Activated CD8-positive, alpha-beta T cell treated with anti-CD3 and anti-CD28 coated beads, Interleukin-2, amount 10 ng/mL, durations not matched to agents 7 days and 5 days (primary cell): Measurements from ENCODE around the gene CARMIL3. TPM values are rescaled to one million over a fixed set of nuclear protein-coding genes. Genes with fewer than 3 reads are reported as not detected.

ENCODE experiments used
- total RNA-seq, 2 experiments: library from RNA; stranded (reverse); gene quantifications; one replicate each; pipeline ENCODE4 v1.2.3, GENCODE V29; 2021

The CARMIL3 gene
- total RNA-seq, 2 experiments from 2014 or later, result 0.86 to 0.95 TPM

Other genes starting within 250 kb of the CARMIL3 start
- gene DHRS4, start 98.2 kb upstream of the CARMIL3 start, total RNA-seq, result 10 to 100 TPM; 18.3 to 19.4 TPM
- gene DHRS4L2, start 63.1 kb upstream of the CARMIL3 start, total RNA-seq, result 10 to 100 TPM; 17.7 to 19.1 TPM
- gene CPNE6, start 19.6 kb downstream of the CARMIL3 start, total RNA-seq, result under 1 TPM in 1 of 2 experiments, not detected in 1; 0.10 TPM
- gene PCK2, start 42.3 kb downstream of the CARMIL3 start, total RNA-seq, result 10 to 100 TPM; 49.6 to 54.9 TPM
- gene DCAF11, start 62.8 kb downstream of the CARMIL3 start, total RNA-seq, result 100 to 1,000 TPM; 101 to 107 TPM
- gene NRL, start 62.9 kb downstream of the CARMIL3 start, total RNA-seq, result 1 to 10 TPM; 2.8 to 3.4 TPM
- gene FITM1, start 78.7 kb downstream of the CARMIL3 start, total RNA-seq, result 1 to 10 TPM; 1.4 to 2.1 TPM
- gene PSME1, start 84.2 kb downstream of the CARMIL3 start, total RNA-seq, result 100 to 1,000 TPM; 516 to 530 TPM
- 10 to 100 TPM; 49.9 to 53.2 TPM for gene EMC9, start 89.6 kb downstream of the CARMIL3 start, total RNA-seq
- gene PSME2, start 94.6 kb downstream of the CARMIL3 start, total RNA-seq, result 100 to 1,000 TPM; 635 to 636 TPM
- gene RNF31, start 95.5 kb downstream of the CARMIL3 start, total RNA-seq, result 100 to 1,000 TPM; 123 to 142 TPM
- 100 to 1,000 TPM; 221 to 242 TPM for gene IRF9, start 109.3 kb downstream of the CARMIL3 start, total RNA-seq
- 10 to 100 TPM; 54.5 to 58.6 TPM for gene REC8, start 120.1 kb downstream of the CARMIL3 start, total RNA-seq
- 10 to 100 TPM; 56.3 to 60.1 TPM for gene IPO4, start 136.8 kb downstream of the CARMIL3 start, total RNA-seq
- gene TM9SF1, start 143.4 kb downstream of the CARMIL3 start, total RNA-seq, result 10 to 100 TPM; 29.3 to 32.8 TPM
- not detected for gene TSSK4, start 153.7 kb downstream of the CARMIL3 start, total RNA-seq
- gene CHMP4A, start 161.5 kb downstream of the CARMIL3 start, total RNA-seq, result 10 to 100 TPM; 83.2 to 93.4 TPM
- gene MDP1, start 164.1 kb downstream of the CARMIL3 start, total RNA-seq, result 10 to 100 TPM; 16.9 to 18.2 TPM
- 100 to 1,000 TPM; 214 to 222 TPM for gene NEDD8, start 180.4 kb downstream of the CARMIL3 start, total RNA-seq
- 10 to 100 TPM; 67.2 to 68.4 TPM for gene GMPR2, start 180.9 kb downstream of the CARMIL3 start, total RNA-seq
- gene TINF2, start 190.6 kb downstream of the CARMIL3 start, total RNA-seq, result 100 to 1,000 TPM; 128 to 131 TPM
- 1 to 10 TPM; 2.7 to 3.1 TPM for gene TGM1, start 211.2 kb downstream of the CARMIL3 start, total RNA-seq
- gene RABGGTA, start 219.6 kb downstream of the CARMIL3 start, total RNA-seq, result 10 to 100 TPM; 47.7 to 51.8 TPM
- gene DHRS1, start 247.8 kb downstream of the CARMIL3 start, total RNA-seq, result 10 to 100 TPM; 28.6 to 33.9 TPM
- 10 to 100 TPM; 35.2 to 36.7 TPM for gene NOP9, start 247.8 kb downstream of the CARMIL3 start, total RNA-seq